GM21786 (cell line): Measurements from ENCODE around the gene PLA2G4A.

Source experiments
- ATAC-seq: cut with Tn5 transposase; IDR thresholded peaks from one replicate; pipeline ENCODE4 v1.9.1; 2021; ENCODE audit not compliant: unreplicated experiment

The PLA2G4A gene

DNA sequence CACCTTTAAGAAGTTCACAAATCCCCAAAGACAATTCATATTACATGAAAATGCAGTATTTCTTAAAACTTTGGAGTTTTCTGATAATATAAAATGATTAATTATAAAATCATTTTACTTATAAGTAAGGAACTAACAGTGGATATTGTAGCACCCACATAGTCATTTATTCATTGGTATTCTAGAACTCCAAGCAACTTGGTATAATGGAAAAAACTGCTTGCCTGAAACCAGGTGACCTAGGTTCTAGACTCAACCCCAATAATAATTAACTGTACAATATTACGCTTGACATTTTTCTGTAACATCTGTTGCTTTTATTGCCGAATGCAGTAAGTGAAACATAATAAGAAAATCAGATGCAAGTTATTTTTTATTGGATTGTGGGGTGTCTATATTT, 2.4 kb downstream of the PLA2G4A start:
- no peak for ATAC-seq

DNA sequence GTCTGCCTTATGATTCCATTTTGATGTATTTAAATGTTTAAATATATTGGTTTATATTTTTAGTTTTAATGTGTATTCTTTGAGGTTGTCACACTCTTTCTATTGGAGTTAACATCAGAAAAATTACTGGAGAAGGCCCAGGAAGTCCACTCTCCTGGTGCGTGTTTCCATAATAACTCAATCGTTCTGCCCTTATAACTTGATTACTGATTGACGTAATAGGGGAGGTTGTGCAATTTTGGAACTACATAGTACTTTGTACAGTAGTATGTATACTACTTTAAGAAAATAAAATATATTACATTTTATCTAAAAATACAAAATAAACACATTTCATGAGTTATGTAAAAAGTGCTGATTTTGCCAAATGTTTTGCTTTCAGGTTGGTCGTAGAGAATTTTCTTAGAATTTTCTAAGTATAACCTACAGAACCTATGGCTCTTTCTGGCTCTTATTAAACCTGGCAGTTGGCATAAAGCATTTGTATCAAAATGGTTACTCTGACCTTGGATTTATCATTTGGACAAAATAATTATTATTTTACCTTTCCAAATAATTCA, 5.7 kb downstream of the PLA2G4A start:
- ATAC-seq, result no peak

- ATAC-seq, result no peak
Observed at GRCh38 chr1:186835448-186835847, 6.7 kb downstream of the PLA2G4A start.

DNA sequence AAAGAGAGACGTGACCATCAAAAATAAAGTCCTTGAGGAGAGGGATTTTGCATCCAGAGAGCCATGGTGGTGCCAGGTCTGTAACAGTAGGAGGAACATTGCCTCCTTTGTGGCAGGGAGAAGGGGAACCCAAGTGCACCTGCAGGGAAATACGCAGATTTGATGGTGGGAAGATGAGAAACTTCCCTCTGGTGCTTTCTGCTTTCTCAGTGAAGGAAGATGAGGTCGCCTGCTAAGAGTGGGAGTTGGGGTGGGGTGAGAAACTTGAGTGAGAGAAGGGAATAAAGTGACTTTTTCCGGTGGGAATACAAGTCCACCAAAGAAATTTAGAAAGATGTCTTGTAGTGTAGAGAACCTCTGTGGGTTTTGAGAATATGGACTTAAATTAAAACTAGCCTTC, 9.1 kb downstream of the PLA2G4A start:
- ATAC-seq, result no peak

- no peak for ATAC-seq
Observed at GRCh38 chr1:186838380-186839040, 9.8 kb downstream of the PLA2G4A start.

- ATAC-seq, result peak; percentile 36
Observed at GRCh38 chr1:186839041-186839400, 10.3 kb downstream of the PLA2G4A start.

- ATAC-seq, result no peak
Observed at GRCh38 chr1:186841599-186841998, 12.8 kb downstream of the PLA2G4A start.

GRCh38 chr1:186842547-186842946, 13.8 kb downstream of the PLA2G4A start:
- no peak for ATAC-seq

DNA sequence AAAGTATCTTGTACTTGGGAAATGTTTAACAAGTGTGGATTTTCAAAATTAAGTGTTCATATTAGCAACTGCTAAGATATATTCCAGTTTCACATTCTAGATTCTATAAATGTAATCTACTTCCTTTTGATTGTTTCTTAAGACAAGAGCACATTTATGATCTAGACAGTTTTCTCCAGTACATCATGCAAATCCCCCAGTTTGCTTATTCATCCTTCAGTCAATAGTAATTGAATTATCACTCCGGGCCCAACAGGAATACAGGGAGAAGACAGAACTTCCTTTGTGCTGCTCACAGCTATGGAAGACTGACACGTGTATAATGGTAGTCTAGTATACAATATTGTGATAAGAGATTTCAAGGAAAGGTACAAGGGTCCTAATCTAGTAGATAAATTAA, 14.5 kb downstream of the PLA2G4A start:
- no peak for ATAC-seq

DNA sequence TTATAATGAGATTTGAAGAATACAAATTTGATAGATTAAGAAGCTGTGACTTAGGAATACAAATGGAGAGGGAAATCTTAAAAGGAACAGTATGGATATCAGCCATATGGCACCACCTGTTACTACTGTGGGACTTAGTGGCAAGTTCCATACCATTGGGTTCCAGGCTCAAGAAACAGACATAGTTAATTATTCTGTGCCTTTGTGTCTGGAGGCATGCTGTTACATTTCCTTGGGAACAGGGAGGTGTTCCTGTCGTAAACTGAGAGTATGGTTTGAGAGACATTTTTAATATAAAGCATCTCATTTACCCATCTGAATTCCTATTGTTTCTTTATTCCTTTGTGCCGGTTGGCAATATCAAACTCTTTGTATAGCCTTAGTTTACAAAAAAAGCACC, 15.2 kb downstream of the PLA2G4A start:
- no peak for ATAC-seq

GRCh38 chr1:186845576-186846210, 16.9 kb downstream of the PLA2G4A start:
- ATAC-seq, result no peak

GRCh38 chr1:186848509-186849130, 19.9 kb downstream of the PLA2G4A start:
- ATAC-seq, result no peak

DNA sequence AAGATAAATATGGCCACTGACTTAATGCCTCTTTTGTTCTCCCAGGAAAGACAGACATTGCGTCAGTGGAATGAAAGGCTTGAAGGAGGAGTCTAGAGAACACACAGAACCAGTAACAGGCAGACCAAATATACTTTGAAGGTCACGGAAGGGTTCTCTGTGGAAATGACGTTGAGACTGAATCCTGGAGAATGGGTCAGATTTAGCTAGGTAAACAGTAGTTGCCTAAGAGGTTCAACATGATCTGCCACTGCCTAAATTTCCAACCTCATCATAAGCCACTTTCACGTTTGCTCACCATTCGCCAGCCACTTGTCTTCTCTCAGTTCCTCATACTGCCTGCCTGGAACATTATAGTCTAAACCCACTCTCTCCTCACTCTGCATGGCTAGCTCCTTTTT, 20.5 kb downstream of the PLA2G4A start:
- peak; percentile 91 for ATAC-seq

GRCh38 chr1:186849826-186850225, 21.1 kb downstream of the PLA2G4A start:
- peak; percentile 42 for ATAC-seq

DNA sequence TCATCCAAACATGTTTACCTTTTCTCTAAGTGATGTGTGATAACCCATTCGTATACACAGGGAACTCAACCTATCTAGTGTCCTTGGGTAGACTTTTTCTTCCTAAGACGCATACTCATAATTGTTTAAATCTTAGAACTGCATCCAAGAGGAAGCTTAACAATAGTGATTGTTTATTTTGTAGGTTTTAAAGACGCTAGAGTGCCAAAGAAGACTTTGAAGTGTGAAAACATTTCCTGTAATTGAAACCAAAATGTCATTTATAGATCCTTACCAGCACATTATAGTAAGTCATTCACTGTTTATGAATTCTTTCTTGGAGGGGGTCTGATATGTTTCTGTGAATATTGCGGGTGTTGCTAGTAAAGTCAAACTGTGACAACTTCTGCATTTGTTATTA, 25.4 kb downstream of the PLA2G4A start:
- no peak for ATAC-seq

GRCh38 chr1:186858923-186859322, 30.2 kb downstream of the PLA2G4A start:
- ATAC-seq, result no peak

DNA sequence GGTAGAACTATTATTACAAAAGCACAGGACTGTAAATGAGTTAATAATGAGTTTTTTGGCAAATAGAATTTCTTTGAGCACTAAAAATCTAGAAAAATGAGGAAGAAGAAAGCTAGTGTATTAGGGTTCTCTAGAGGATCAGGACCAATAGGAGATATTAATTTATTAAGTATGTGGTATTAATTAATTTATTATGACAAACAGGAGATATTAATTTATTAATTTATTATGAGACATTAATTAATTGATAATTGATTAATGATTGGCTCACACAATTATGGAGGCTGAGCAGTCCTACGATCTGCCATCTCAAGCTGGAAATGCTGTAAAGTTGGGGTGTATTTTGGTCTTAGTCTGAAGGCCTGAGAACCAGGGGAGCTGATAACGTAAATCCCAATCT, 31.2 kb downstream of the PLA2G4A start:
- ATAC-seq, result no peak

- ATAC-seq, result no peak
Observed at GRCh38 chr1:186864296-186864695, 35.5 kb downstream of the PLA2G4A start.

DNA sequence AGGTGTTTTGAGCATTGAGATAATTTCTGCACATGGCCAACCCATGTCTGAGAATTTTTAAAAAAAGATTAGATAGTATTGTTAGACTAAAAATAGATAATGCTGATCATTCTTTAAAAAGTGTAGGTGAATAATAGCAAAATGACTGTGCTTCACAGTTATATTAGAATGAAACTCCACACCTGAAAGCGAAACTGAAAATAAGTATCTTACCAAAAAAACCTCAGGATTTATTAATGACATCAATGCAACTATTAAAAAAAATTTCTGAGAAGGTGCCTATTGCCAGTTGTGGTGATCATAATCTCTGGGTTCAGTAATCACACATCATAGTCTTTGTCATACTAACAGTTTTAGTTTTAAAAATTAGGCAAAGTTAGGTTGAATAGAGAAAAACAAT, 36.5 kb downstream of the PLA2G4A start:
- ATAC-seq, result peak; percentile 79

- ATAC-seq, result no peak
Observed at GRCh38 chr1:186865857-186866256, 37.1 kb downstream of the PLA2G4A start.

GRCh38 chr1:186869526-186870228, 40.9 kb downstream of the PLA2G4A start:
- ATAC-seq, result no peak

- ATAC-seq, result no peak
Observed at GRCh38 chr1:186871784-186872183, 43.0 kb downstream of the PLA2G4A start.
